NK-92 treated with Interleukin-12 subunit alpha and Interleukin-12 subunit beta, amount 100 ng/mL, for 24 hours (cell line): ENCODE data around the gene ASAP3.

Experiments
- DNase-seq: peaks from one replicate; lab custom pipeline; 2025; lab: John Stamatoyannopoulos, UW

The ASAP3 gene

GRCh38 chr1:23477359-23478144 is 6.4 kb downstream of the ASAP3 start:
- DNase-seq, result no peak

GRCh38 chr1:23475641-23476040 is 8.3 kb downstream of the ASAP3 start:
- no peak for DNase-seq

- DNase-seq, result no peak
Observed at GRCh38 chr1:23475134-23475628, 8.8 kb downstream of the ASAP3 start.

- no peak for DNase-seq
Observed at GRCh38 chr1:23473037-23473800, 10.8 kb downstream of the ASAP3 start.

GRCh38 chr1:23472351-23473036 is 11.5 kb downstream of the ASAP3 start:
- DNase-seq, result no peak

GRCh38 chr1:23471473-23472075 is 12.4 kb downstream of the ASAP3 start:
- DNase-seq, result no peak

- no peak for DNase-seq
Observed at GRCh38 chr1:23470282-23471070, 13.5 kb downstream of the ASAP3 start.

- no peak for DNase-seq
Observed at GRCh38 chr1:23469372-23469982, 14.5 kb downstream of the ASAP3 start.

- no peak for DNase-seq
Observed at GRCh38 chr1:23466423-23466989, 17.5 kb downstream of the ASAP3 start.

GRCh38 chr1:23463286-23463685 is 20.7 kb downstream of the ASAP3 start:
- no peak for DNase-seq

- no peak for DNase-seq
Observed at GRCh38 chr1:23462766-23463165, 21.2 kb downstream of the ASAP3 start.

- no peak for DNase-seq
Observed at GRCh38 chr1:23461050-23461449, 22.9 kb downstream of the ASAP3 start.

- no peak for DNase-seq
Observed at GRCh38 chr1:23460519-23460918, 23.5 kb downstream of the ASAP3 start.

GRCh38 chr1:23459338-23459757 is 24.6 kb downstream of the ASAP3 start:
- no peak for DNase-seq

GRCh38 chr1:23456226-23456625 is 27.8 kb downstream of the ASAP3 start:
- DNase-seq, result no peak

- DNase-seq, result no peak
Observed at GRCh38 chr1:23453455-23454000, 30.5 kb downstream of the ASAP3 start.

GRCh38 chr1:23452011-23452411 is 32.0 kb downstream of the ASAP3 start:
- DNase-seq, result peak; percentile 42

GRCh38 chr1:23451441-23451840 is 32.5 kb downstream of the ASAP3 start:
- DNase-seq, result no peak

- no peak for DNase-seq
Observed at GRCh38 chr1:23450894-23451293, 33.1 kb downstream of the ASAP3 start.

GRCh38 chr1:23449958-23450357 is 34.0 kb downstream of the ASAP3 start:
- no peak for DNase-seq
